HG03442 (cell line): ENCODE measurements around the gene KCNQ4.

Experiments
- ATAC-seq: cut with Tn5 transposase; IDR thresholded peaks from one replicate; pipeline ENCODE4 v1.9.1; 2021; ENCODE audit warnings: mild to moderate bottlenecking, moderate library complexity; ENCODE audit not compliant: unreplicated experiment

KCNQ4 gene

DNA sequence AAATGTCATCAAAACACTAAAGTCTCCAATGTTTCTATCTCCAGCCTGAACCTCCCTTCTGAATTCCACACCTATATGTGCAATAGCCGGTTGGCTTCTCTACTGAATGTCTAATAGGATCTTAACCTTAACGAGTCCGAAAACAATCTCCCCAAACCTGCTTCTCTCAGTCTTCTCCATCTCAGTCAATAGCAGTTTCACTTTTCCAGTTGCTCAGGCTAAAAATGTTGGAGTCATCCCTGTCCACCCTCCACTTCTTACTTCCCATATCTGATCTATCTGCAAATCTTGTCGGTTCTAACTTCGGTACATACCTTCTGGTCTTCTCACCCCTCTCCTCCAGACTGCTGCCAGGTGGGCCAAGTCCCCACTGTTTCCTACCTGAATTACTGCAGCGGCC lies 104.1 kb downstream of the KCNQ4 start:
- ATAC-seq: no peak
